Hepatocyte (in vitro differentiated cells): ENCODE data around the gene RPP21. TPM values are rescaled to one million over a fixed set of nuclear protein-coding genes. Genes with fewer than 3 reads are reported as not detected.

ENCODE experiments used
- DNase-seq: peaks from one replicate; pipeline ENCODE4 v3.0.0-alpha.2; 2016; ENCODE audit warnings: low spot score
- H2AFZ ChIP-seq: fragments of 200-600 bp; sonication (generic); 2 replicates; pipeline ENCODE4 v1.6.0; 2016; ENCODE audit warnings: antibody characterized with exemption, mild to moderate bottlenecking
- H3K27ac ChIP-seq: fragments of 200-600 bp; sonication (generic); 2 replicates; pipeline ENCODE4 v1.5.1; 2016; ENCODE audit warnings: mild to moderate bottlenecking
- H3K27me3 ChIP-seq: fragments of 200-600 bp; sonication (generic); 2 replicates; pipeline ENCODE4 v1.6.1; 2016
- H3K36me3 ChIP-seq: fragments of 200-600 bp; sonication (generic); replicated peaks from 2 replicates; pipeline ENCODE4 v1.5.1; 2016; ENCODE audit warnings: low read depth; ENCODE audit not compliant: insufficient read depth
- H3K4me1 ChIP-seq: fragments of 200-600 bp; sonication (generic); 2 replicates; pipeline ENCODE4 v1.5.1; 2016; ENCODE audit warnings: mild to moderate bottlenecking, moderate library complexity; ENCODE audit not compliant: insufficient read depth
- H3K4me2 ChIP-seq: fragments of 200-600 bp; sonication (generic); 2 replicates; pipeline ENCODE4 v1.6.0; 2016
- H3K4me3 ChIP-seq: fragments of 200-600 bp; sonication (generic); 2 replicates; pipeline ENCODE4 v1.5.1; 2016; ENCODE audit warnings: mild to moderate bottlenecking
- H3K79me2 ChIP-seq: fragments of 200-600 bp; sonication (generic); 2 replicates; pipeline ENCODE4 v1.6.0; 2017; ENCODE audit warnings: mild to moderate bottlenecking
- H3K9me2 ChIP-seq: fragments of 200-600 bp; sonication (generic); replicated peaks from 2 replicates; pipeline ENCODE4 v1.6.0; 2017; ENCODE audit warnings: mild to moderate bottlenecking; ENCODE audit not compliant: insufficient read depth
- H3K9me3 ChIP-seq: fragments of 200-600 bp; sonication (generic); 2 replicates; pipeline ENCODE4 v1.5.1; 2016; ENCODE audit warnings: low read depth, mild to moderate bottlenecking
- H4K20me1 ChIP-seq: fragments of 200-600 bp; sonication (generic); 2 replicates; pipeline ENCODE4 v1.6.0; 2016; ENCODE audit warnings: mild to moderate bottlenecking; ENCODE audit not compliant: insufficient read depth, poor library complexity, severe bottlenecking
- CTCF ChIP-seq: fragments of 200-600 bp; sonication (generic); IDR thresholded peaks from 2 replicates; pipeline ENCODE4 v1.5.1; 2016; ENCODE audit warnings: antibody characterized with exemption, mild to moderate bottlenecking; ENCODE audit not compliant: poor library complexity
- EZH2 ChIP-seq: fragments of 200-600 bp; sonication (generic); IDR thresholded peaks from 2 replicates; pipeline ENCODE4 v1.6.1; 2016; ENCODE audit warnings: antibody characterized with exemption, mild to moderate bottlenecking, borderline replicate concordance
- EZH2phosphoT487 ChIP-seq: fragments of 200-600 bp; sonication (generic); IDR thresholded peaks from one replicate; pipeline ENCODE4 v1.6.1; 2018; ENCODE audit warnings: antibody characterized with exemption, mild to moderate bottlenecking, low read depth, moderate library complexity; ENCODE audit not compliant: unreplicated experiment, severe bottlenecking
- WGBS: methylation state at CpG from one replicate; pipeline ENCODE4 v1.1.6; 2016; ENCODE audit warnings: low lambda C conversion rate; ENCODE audit errors: missing lambda C conversion rate; 5-methylcytosine and 5-hydroxymethylcytosine counted together
- polyA plus RNA-seq: library from polyadenylated mRNA; unstranded; fragments of >200 nt; fragmentation: Nextera tagmentation; extraction: Ambion mirVana; gene quantifications from 2 replicates; pipeline ENCODE4 v1.2.1, GENCODE V29; 2016
- total RNA-seq: library from RNA; depleted of rRNA; stranded (reverse); fragments of >200 nt; gene quantifications from 2 replicates; pipeline ENCODE4 v1.2.3, GENCODE V29; 2014

Gene RPP21
- total and polyA plus RNA-seq, 2 experiments from 2014 or later, result 40.8 to 87.2 TPM

- H3K36me3 ChIP-seq, result no peaks in the 10 kb centered on the region
- no peaks in the 10 kb centered on the region for H3K9me2 ChIP-seq
- peaks cover 76% of the 10 kb centered on the region for H4K20me1 ChIP-seq
- H2AFZ ChIP-seq, result no peak overlapping the region
- no peak for DNase-seq
- no peak overlapping the region for H3K27ac ChIP-seq
- H3K4me1 ChIP-seq, result peaks cover 9% of the 10 kb centered on the region
- no peaks in the 10 kb centered on the region for H3K27me3 ChIP-seq
- TF ChIP-seq CTCF (no peak), EZH2 (no peak), EZH2phosphoT487 (no peak)
- peaks cover 90% of the 10 kb centered on the region for H3K79me2 ChIP-seq
- no peak overlapping the region for H3K4me3 ChIP-seq
- 94% methylated on average over 6 of the region's 6 CpGs for WGBS
- H3K4me2 ChIP-seq, result no peak overlapping the region
- no peaks in the 10 kb centered on the region for H3K9me3 ChIP-seq
Measured at GRCh38 chr6:30321692-30322388, 23.1 kb upstream of the RPP21 start.

GRCh38 chr6:30322527-30323501 lies 22.1 kb upstream of the RPP21 start:
- Histone ChIP-seq H3K4me3 (no peak overlapping the region), H3K79me2 (peaks cover 82% of the 10 kb centered on the region), H3K9me3 (no peaks in the 10 kb centered on the region), H3K27me3 (no peaks in the 10 kb centered on the region), H3K36me3 (no peaks in the 10 kb centered on the region), H3K4me2 (no peak overlapping the region), H3K27ac (no peak overlapping the region), H4K20me1 (peaks cover 67% of the 10 kb centered on the region), H3K9me2 (no peaks in the 10 kb centered on the region), H2AFZ (no peak overlapping the region), H3K4me1 (peaks cover 13% of the 10 kb centered on the region)
- DNase-seq, result no peak
- 90% methylated on average over 17 of the region's 20 CpGs for WGBS
- TF ChIP-seq EZH2 (no peak), CTCF (no peak), EZH2phosphoT487 (no peak)

- no peaks in the 10 kb centered on the region for H3K9me3 ChIP-seq
- DNase-seq, result no peak
- H2AFZ ChIP-seq, result no peak overlapping the region
- H4K20me1 ChIP-seq, result peaks cover 57% of the 10 kb centered on the region
- H3K79me2 ChIP-seq, result peaks cover 75% of the 10 kb centered on the region
- 100% methylated on average over 1 of the region's 1 CpG for WGBS
- H3K36me3 ChIP-seq, result no peaks in the 10 kb centered on the region
- no peak overlapping the region for H3K27ac ChIP-seq
- H3K9me2 ChIP-seq, result no peaks in the 10 kb centered on the region
- no peaks in the 10 kb centered on the region for H3K27me3 ChIP-seq
- H3K4me1 ChIP-seq, result peaks cover 13% of the 10 kb centered on the region
- no peak for TF ChIP-seq EZH2
- TF ChIP-seq EZH2phosphoT487, result no peak
- no peak for TF ChIP-seq CTCF
- H3K4me3 ChIP-seq, result no peak overlapping the region
- peak overlapping the region; percentile 89 for H3K4me2 ChIP-seq
Measured at GRCh38 chr6:30323806-30324205, 21.1 kb upstream of the RPP21 start.
